Suprapubic skin (tissue), 4 donors: ENCODE measurements around the gene NOSIP. TPM values are rescaled to one million over a fixed set of nuclear protein-coding genes. Genes with fewer than 3 reads are reported as not detected.
A peak's percentile ranks its signal among the peaks of the same experiment; 100 is the strongest.

ENCODE experiments used
- DNase-seq, 2 donors: peaks; one replicate each; pipeline ENCODE4 v3.0.0-alpha.2; 2019; ENCODE audit warnings: low spot score in 2 of 2
- H3K27ac ChIP-seq: fragments of 200-600 bp; sonication (generic); one replicate; pipeline ENCODE4 v1.5.1; 2019
- H3K27me3 ChIP-seq: fragments of 200-600 bp; sonication (generic); one replicate; pipeline ENCODE4 v1.5.1; 2019
- H3K36me3 ChIP-seq: fragments of 200-600 bp; sonication (generic); one replicate; pipeline ENCODE4 v1.5.1; 2019
- H3K4me1 ChIP-seq: fragments of 200-600 bp; sonication (generic); one replicate; pipeline ENCODE4 v1.5.1; 2019
- H3K4me3 ChIP-seq: fragments of 200-600 bp; sonication (generic); one replicate; pipeline ENCODE4 v1.5.1; 2019; ENCODE audit warnings: mild to moderate bottlenecking
- H3K9me3 ChIP-seq: fragments of 200-600 bp; sonication (generic); one replicate; pipeline ENCODE4 v1.5.1; 2019
- EP300 ChIP-seq: sonication (generic); formaldehyde crosslinking; IDR thresholded peaks from one replicate; pipeline ENCODE4 v1.6.1; 2017; ENCODE audit warnings: antibody characterized with exemption
- POLR2A ChIP-seq, 2 donors: fragments of 450-650 bp; IDR thresholded peaks; one replicate each; pipeline ENCODE4 v1.6.1; 2017; ENCODE audit warnings: antibody characterized with exemption in 2 of 2, mild to moderate bottlenecking in 2 of 2, moderate library complexity in 2 of 2
- POLR2AphosphoS5 ChIP-seq, 3 donors: sonication (generic); formaldehyde crosslinking; IDR thresholded peaks; one replicate each; pipeline ENCODE4 v1.6.1; 2017; ENCODE audit warnings: antibody characterized with exemption in 3 of 3
- WGBS: methylation state at CpG from one replicate; pipeline ENCODE4 v1.1.5; 2018; 5-methylcytosine and 5-hydroxymethylcytosine counted together
- total RNA-seq, 4 donors: library from RNA; depleted of rRNA; stranded (reverse); fragments of >200 nt; gene quantifications; one replicate each; pipeline ENCODE4 v1.1.0, GENCODE V29; 2016
- TF ChIP-seq, protein P1 (sequence below), 2 donors: fragments of 200-600 bp in 1 of 2; fragments of 450-650 bp in 1 of 2; sonication (generic) in 1 of 2; IDR thresholded peaks; one replicate each; pipeline ENCODE4 v1.5.1; 2016 to 2019; ENCODE audit warnings: antibody characterized with exemption in 2 of 2, mild to moderate bottlenecking in 1 of 2, moderate library complexity in 1 of 2

The NOSIP gene
- total RNA-seq, 4 donors from 2014 or later, result 42.5 to 85.6 (median 68.9) TPM

DNA sequence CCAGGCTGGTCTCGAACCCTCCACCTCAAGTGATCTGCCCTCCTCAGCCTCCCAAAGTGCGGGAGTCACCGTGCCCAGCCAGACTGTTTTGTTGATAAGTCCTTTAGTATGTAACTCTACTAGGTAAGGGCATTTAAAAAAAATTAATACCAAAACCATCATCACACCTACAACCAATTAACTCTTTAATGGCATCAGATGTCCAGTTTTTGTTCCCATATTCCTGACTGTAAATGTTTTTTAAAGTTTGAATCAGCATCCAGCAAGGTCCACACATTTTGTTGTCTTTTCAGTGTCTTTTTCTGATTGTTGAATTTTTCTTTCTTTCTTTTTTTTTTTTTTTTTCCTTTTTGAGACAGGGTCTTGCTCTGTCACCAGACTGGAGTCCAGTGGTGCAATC, 62.3 kb downstream of the NOSIP start:
- H3K36me3 ChIP-seq, result peaks cover 24% of the 10 kb centered on the region
- no peaks in the 10 kb centered on the region for H3K9me3 ChIP-seq
- H3K4me3 ChIP-seq, result no peak overlapping the region
- no peak overlapping the region for H3K27ac ChIP-seq
- H3K27me3 ChIP-seq, result no peaks in the 10 kb centered on the region
- H3K4me1 ChIP-seq, result peaks cover 23% of the 10 kb centered on the region
- no peak for DNase-seq
- WGBS, result 97% methylated on average over 3 of the region's 3 CpGs
- TF ChIP-seq, protein P1, sequence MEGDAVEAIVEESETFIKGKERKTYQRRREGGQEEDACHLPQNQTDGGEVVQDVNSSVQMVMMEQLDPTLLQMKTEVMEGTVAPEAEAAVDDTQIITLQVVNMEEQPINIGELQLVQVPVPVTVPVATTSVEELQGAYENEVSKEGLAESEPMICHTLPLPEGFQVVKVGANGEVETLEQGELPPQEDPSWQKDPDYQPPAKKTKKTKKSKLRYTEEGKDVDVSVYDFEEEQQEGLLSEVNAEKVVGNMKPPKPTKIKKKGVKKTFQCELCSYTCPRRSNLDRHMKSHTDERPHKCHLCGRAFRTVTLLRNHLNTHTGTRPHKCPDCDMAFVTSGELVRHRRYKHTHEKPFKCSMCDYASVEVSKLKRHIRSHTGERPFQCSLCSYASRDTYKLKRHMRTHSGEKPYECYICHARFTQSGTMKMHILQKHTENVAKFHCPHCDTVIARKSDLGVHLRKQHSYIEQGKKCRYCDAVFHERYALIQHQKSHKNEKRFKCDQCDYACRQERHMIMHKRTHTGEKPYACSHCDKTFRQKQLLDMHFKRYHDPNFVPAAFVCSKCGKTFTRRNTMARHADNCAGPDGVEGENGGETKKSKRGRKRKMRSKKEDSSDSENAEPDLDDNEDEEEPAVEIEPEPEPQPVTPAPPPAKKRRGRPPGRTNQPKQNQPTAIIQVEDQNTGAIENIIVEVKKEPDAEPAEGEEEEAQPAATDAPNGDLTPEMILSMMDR (IDR thresholded peaks at IDR 0.05), result no peak
- no peak for TF ChIP-seq POLR2AphosphoS5 (IDR thresholded peaks at IDR 0.05)
- no peak for TF ChIP-seq POLR2A (IDR thresholded peaks at IDR 0.05)
- no peak for TF ChIP-seq EP300

DNA sequence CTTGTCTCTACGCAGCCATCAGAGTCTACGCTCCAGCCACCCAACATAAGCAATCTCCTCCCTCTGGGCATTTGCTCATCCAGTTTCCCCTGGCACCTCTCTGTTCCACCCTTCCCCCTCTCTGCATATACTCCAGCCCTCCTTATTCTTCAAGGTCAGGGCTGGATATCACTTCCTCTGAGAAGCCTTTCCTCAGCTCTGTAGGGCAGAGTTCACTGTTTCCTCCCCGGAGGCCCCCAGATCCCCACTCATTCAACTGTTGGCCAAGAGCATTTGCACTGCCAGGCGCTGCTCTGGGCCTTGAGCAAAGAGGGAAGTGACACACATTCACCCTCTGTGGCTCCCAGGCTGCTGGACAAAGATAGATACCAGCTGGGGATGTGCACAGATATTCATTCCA, 64.6 kb downstream of the NOSIP start:
- H3K27ac ChIP-seq, result no peak overlapping the region
- peaks cover 15% of the 10 kb centered on the region for H3K36me3 ChIP-seq
- no peak overlapping the region for H3K4me3 ChIP-seq
- WGBS, result 75% methylated on average over 4 of the region's 4 CpGs
- TF ChIP-seq EP300 (no peak), POLR2A (IDR thresholded peaks at IDR 0.05) (no peak), POLR2AphosphoS5 (IDR thresholded peaks at IDR 0.05) (no peak)
- TF ChIP-seq, protein P1 (IDR thresholded peaks at IDR 0.05), result no peak
- DNase-seq, result no peak
- peaks cover 41% of the 10 kb centered on the region for H3K4me1 ChIP-seq
- no peaks in the 10 kb centered on the region for H3K9me3 ChIP-seq
- H3K27me3 ChIP-seq, result no peaks in the 10 kb centered on the region

DNA sequence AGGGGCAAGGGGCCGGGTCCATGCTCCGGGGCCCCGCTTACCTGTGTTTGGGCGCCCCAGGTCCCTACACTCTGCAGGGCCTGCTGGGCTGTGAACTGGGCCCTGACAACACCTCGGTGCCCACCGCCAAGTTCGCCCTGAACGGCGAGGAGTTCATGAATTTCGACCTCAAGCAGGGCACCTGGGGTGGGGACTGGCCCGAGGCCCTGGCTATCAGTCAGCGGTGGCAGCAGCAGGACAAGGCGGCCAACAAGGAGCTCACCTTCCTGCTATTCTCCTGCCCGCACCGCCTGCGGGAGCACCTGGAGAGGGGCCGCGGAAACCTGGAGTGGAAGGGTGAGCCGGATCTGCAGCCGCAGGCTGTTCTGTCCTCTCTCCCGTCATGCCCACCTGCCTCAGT, 66.2 kb downstream of the NOSIP start:
- WGBS, result 30% methylated on average over 2 of the region's 21 CpGs
- no peak for TF ChIP-seq POLR2A (IDR thresholded peaks at IDR 0.05)
- no peak for TF ChIP-seq POLR2AphosphoS5 (IDR thresholded peaks at IDR 0.05)
- TF ChIP-seq, protein P1 (IDR thresholded peaks at IDR 0.05), result no peak
- TF ChIP-seq EP300, result no peak
- Histone ChIP-seq H3K27me3 (no peaks in the 10 kb centered on the region), H3K4me1 (peaks cover 41% of the 10 kb centered on the region), H3K27ac (no peak overlapping the region), H3K9me3 (no peaks in the 10 kb centered on the region), H3K36me3 (peaks cover 13% of the 10 kb centered on the region), H3K4me3 (peak overlapping the region; percentile 93)
- no peak for DNase-seq

GRCh38 chr19:49513746-49514118, 66.6 kb downstream of the NOSIP start:
- H3K27me3 ChIP-seq, result no peaks in the 10 kb centered on the region
- WGBS, result 20% methylated on average over 12 of the region's 12 CpGs

DNA sequence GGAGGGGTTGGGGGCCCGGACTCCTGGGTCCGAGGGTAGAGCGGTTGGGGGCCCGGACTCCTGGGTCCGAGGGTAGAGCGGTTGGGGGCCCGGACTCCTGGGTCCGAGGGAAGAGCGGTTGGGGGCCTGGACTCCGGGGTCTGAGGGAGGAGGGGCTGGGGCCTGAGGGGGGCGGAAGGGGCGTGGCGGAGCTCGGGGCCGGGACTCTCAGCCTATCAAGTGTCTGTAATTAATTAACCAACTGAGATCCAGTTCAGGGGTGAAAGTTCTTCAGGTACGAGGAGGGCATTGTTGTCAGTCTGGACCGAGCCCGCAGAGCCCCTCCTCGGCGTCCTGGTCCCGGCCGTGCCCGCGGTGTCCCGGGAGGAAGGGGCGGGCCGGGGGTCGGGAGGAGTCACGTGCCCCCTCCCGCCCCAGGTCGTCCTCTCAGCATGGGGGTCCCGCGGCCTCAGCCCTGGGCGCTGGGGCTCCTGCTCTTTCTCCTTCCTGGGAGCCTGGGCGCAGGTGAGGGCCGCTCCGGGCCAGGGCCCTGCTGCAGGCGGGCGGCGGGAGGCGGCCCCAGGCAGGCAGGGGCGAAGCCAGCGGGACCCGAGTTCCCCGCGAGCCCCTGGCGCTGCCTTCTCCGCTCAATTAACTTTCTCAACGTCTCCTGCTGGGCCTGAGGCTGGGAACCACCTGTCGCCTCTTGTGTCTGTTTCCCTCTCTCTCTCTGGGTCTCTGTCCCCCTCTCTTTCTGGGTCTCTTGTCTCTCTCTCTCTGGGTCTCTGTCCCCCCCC, 67.2 kb downstream of the NOSIP start:
- under 1% methylated on average over 15 of the region's 50 CpGs for WGBS
- Histone ChIP-seq H3K36me3 (peaks cover 13% of the 10 kb centered on the region), H3K9me3 (no peaks in the 10 kb centered on the region), H3K4me3 (peak overlapping the region; percentile 93), H3K27me3 (no peaks in the 10 kb centered on the region), H3K27ac (peak overlapping the region; percentile 89), H3K4me1 (peaks cover 41% of the 10 kb centered on the region)
- no peak for DNase-seq
- TF ChIP-seq POLR2A (IDR thresholded peaks at IDR 0.05), result no peak
- TF ChIP-seq EP300, result no peak
- no peak for TF ChIP-seq POLR2AphosphoS5 (IDR thresholded peaks at IDR 0.05)
- TF ChIP-seq, protein P1 (IDR thresholded peaks at IDR 0.05), result no peak

More at GRCh38 chr19:49513746-49514118, 66.6 kb downstream of the NOSIP start:
- H3K4me3 ChIP-seq, result peak overlapping the region; percentile 93
- TF ChIP-seq POLR2AphosphoS5 (IDR thresholded peaks at IDR 0.05) (no peak), EP300 (no peak), POLR2A (IDR thresholded peaks at IDR 0.05) (no peak)
- TF ChIP-seq, protein P1 (IDR thresholded peaks at IDR 0.05), result no peak
- H3K27ac ChIP-seq, result peak overlapping the region; percentile 89
- peaks cover 41% of the 10 kb centered on the region for H3K4me1 ChIP-seq
- H3K36me3 ChIP-seq, result peaks cover 13% of the 10 kb centered on the region
- no peak for DNase-seq
- no peaks in the 10 kb centered on the region for H3K9me3 ChIP-seq
